CD4-positive, alpha-beta T cell (primary cell): ENCODE measurements around the gene PLGRKT. TPM values are rescaled to one million over a fixed set of nuclear protein-coding genes. Genes with fewer than 3 reads are reported as not detected.

ENCODE experiments used
- ATAC-seq: fragments of 200-7000 bp; cut with Tn5 transposase; one replicate; pipeline ENCODE4 v1.10.0; 2022; ENCODE audit warnings: mild to moderate bottlenecking; ENCODE audit not compliant: poor library complexity
- CTCF ChIA-PET: fragments of 350-600 bp; sonication (Branson Sonifier 250); formaldehyde crosslinking; loops from one replicate; lab custom pipeline; 2021; ENCODE audit warnings: antibody characterized with exemption, inconsistent platforms; lab: Charles Lee
- POLR2A ChIA-PET: fragments of 350-600 bp; sonication (Branson Sonifier 250); formaldehyde crosslinking; loops from one replicate; lab custom pipeline; 2021; ENCODE audit warnings: antibody characterized with exemption, inconsistent platforms; lab: Charles Lee
- DNase-seq, 14 experiments: peaks; one replicate each; pipeline ENCODE4 v3.0.0-alpha.2; 2013 to 2020; ENCODE audit warnings: mixed read lengths in 2 of 14
- H3K27ac ChIP-seq, 2 donors: one replicate each; pipeline versions ENCODE4 v1.5.1 to v1.7.0; 2013; ENCODE audit warnings: low read length in 2 of 2, low read depth in 1 of 2, mild to moderate bottlenecking in 1 of 2
- H3K27me3 ChIP-seq, 2 experiments: 1 replicate in 1 of 2; 2 replicates in 1 of 2; pipeline versions ENCODE4 v1.6.1 to v1.7.0; 2013; ENCODE audit warnings: low read length in 2 of 2, control low read depth in 1 of 2, mild to moderate bottlenecking in 1 of 2, moderate library complexity in 1 of 2; ENCODE audit not compliant: insufficient read depth in 2 of 2, control insufficient read depth in 1 of 2
- H3K36me3 ChIP-seq: one replicate; pipeline ENCODE4 v1.6.1; 2013; ENCODE audit warnings: low read length, control low read depth; ENCODE audit not compliant: insufficient read depth
- H3K4me1 ChIP-seq: one replicate; pipeline ENCODE4 v1.6.1; 2013; ENCODE audit warnings: low read length, control low read depth; ENCODE audit not compliant: insufficient read depth
- H3K4me3 ChIP-seq: one replicate; pipeline ENCODE4 v1.5.1; 2013; ENCODE audit warnings: mild to moderate bottlenecking, low read length, moderate library complexity
- H3K9me3 ChIP-seq, 2 experiments: 1 replicate in 1 of 2; 2 replicates in 1 of 2; pipeline versions ENCODE4 v1.6.1 to v1.7.0; 2013; ENCODE audit warnings: low read length in 2 of 2, mild to moderate bottlenecking in 2 of 2, control low read depth in 1 of 2, moderate library complexity in 1 of 2; ENCODE audit not compliant: control insufficient read depth in 1 of 2, insufficient read depth in 1 of 2
- H3K27ac Mint-ChIP-seq: one replicate; pipeline ENCODE4 v1.8.0; 2020; ENCODE audit warnings: mixed read lengths
- H3K27me3 Mint-ChIP-seq: one replicate; pipeline ENCODE4 v1.8.0; 2021; ENCODE audit warnings: mixed read lengths
- H3K36me3 Mint-ChIP-seq: one replicate; pipeline ENCODE4 v1.8.0; 2021; ENCODE audit warnings: low read depth, mixed read lengths
- H3K4me1 Mint-ChIP-seq: one replicate; pipeline ENCODE4 v1.8.0; 2021; ENCODE audit warnings: low read depth, mixed read lengths
- H3K4me3 Mint-ChIP-seq: one replicate; pipeline ENCODE4 v1.8.0; 2020; ENCODE audit warnings: mild to moderate bottlenecking, mixed read lengths
- H3K9me3 Mint-ChIP-seq: one replicate; pipeline ENCODE4 v1.8.0; 2020; ENCODE audit warnings: mixed read lengths
- intact Hi-C, 2 experiments: fragments of 100-400 bp; cut with DNase I in 1 of 2; cut with micrococcal nuclease in 1 of 2; formaldehyde crosslinking; loops; one replicate each; pipeline versions ENCODE4 v1.15.1 to v1.9.0; 2023 to 2025; cut with DNase I, micrococcal nuclease
- total RNA-seq, 174 experiments: library from RNA in 2 of 174; stranded (reverse) in 2 of 174; gene quantifications; one replicate each; pipeline ENCODE4 v1.2.3 and lab custom pipeline; 2021 to 2026
- TF ChIP-seq, protein P1 (sequence below): fragments of 200-600 bp; IDR thresholded peaks from one replicate; pipeline ENCODE4 v1.8.0; 2022; ENCODE audit warnings: antibody characterized with exemption, mild to moderate bottlenecking

The PLGRKT gene
- total RNA-seq, 2 experiments from 2014 or later, result 13.8 to 15.6 TPM

DNA sequence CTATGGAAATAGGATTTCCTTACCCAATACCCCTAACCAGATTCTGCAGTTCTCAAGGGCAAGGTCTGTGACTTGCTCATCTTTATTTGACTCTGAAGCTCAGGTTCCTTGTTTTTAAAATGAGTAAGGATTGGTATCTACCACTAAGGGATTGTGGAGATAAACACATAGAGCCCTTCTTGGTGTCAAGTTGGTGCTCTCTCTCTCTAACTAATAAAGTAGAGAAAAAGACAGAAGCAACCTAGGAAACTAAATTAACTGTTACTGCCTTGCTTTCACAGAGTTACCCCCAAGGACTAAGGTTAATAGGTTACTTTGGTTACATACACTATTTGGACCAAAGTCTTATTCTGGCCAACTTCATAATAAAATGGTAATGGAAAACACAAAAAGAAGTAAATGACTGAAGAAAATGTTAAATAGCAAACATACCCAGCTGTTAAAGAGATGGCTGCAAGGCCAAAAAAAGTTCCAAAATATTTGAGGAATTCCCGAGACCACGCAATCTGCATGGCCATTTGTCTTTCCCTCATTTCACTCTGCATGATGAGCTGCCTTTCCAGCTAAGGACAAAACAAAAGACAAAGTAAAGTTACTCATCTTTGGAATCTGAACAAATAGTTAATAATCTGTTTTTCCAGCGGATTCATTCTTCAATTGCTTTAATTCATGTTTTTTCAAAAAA, 76.3 kb downstream of the PLGRKT start:
- H3K27ac Mint-ChIP-seq, result no peak overlapping the region
- H3K27ac ChIP-seq, result no peak overlapping the region
- intact Hi-C loops, result no loop called here

DNA sequence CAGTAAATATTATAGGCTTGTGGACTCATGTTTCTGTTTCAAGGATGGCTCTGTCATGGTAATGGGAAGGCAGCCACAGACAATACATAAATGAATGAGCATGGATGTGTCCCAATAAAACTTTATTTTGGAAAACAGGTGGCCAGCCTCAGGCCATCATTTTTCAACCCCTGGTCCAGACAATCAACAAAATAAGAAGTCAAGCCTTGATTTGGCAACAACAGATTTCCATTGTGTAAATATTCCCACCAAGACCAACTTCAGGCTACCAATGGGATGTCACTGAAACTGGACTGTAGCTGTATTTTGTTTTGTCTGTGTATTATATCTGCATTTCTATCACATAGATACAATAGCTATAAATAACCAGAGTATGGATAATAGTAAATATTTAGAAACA, 77.4 kb downstream of the PLGRKT start:
- H3K9me3 Mint-ChIP-seq, result peaks cover 2% of the 10 kb centered on the region
- H3K27me3 Mint-ChIP-seq, result no peaks in the 10 kb centered on the region
- H3K36me3 ChIP-seq, result peaks cover 10% of the 10 kb centered on the region
- H3K4me1 Mint-ChIP-seq, result no peaks in the 10 kb centered on the region
- no peak for DNase-seq
- H3K27ac ChIP-seq, result no peak overlapping the region
- CTCF ChIA-PET, result no interaction called here
- POLR2A ChIA-PET, result no interaction called here
- H3K27me3 ChIP-seq, result no peaks in the 10 kb centered on the region
- TF ChIP-seq, protein P1, sequence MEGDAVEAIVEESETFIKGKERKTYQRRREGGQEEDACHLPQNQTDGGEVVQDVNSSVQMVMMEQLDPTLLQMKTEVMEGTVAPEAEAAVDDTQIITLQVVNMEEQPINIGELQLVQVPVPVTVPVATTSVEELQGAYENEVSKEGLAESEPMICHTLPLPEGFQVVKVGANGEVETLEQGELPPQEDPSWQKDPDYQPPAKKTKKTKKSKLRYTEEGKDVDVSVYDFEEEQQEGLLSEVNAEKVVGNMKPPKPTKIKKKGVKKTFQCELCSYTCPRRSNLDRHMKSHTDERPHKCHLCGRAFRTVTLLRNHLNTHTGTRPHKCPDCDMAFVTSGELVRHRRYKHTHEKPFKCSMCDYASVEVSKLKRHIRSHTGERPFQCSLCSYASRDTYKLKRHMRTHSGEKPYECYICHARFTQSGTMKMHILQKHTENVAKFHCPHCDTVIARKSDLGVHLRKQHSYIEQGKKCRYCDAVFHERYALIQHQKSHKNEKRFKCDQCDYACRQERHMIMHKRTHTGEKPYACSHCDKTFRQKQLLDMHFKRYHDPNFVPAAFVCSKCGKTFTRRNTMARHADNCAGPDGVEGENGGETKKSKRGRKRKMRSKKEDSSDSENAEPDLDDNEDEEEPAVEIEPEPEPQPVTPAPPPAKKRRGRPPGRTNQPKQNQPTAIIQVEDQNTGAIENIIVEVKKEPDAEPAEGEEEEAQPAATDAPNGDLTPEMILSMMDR, result no peak
- no peaks in the 10 kb centered on the region for H3K9me3 ChIP-seq
- peaks cover 43% of the 10 kb centered on the region for H3K36me3 Mint-ChIP-seq
- ATAC-seq, result no peak
- no peak overlapping the region for H3K27ac Mint-ChIP-seq
- no peaks in the 10 kb centered on the region for H3K4me1 ChIP-seq
- H3K4me3 ChIP-seq, result no peak overlapping the region
- intact Hi-C loops, result no loop called here
- no peak overlapping the region for H3K4me3 Mint-ChIP-seq

More for the DNA sequence above, 76.3 kb downstream of the PLGRKT start:
- Histone ChIP-seq H3K4me1 (no peaks in the 10 kb centered on the region), H3K36me3 (peaks cover 10% of the 10 kb centered on the region), H3K27me3 (no peaks in the 10 kb centered on the region), H3K9me3 (no peaks in the 10 kb centered on the region), H3K4me3 (no peak overlapping the region)
- POLR2A ChIA-PET, result no interaction called here
- Mint-ChIP-seq H3K4me3 (no peak overlapping the region), H3K9me3 (peaks cover 2% of the 10 kb centered on the region), H3K36me3 (peaks cover 43% of the 10 kb centered on the region), H3K27me3 (no peaks in the 10 kb centered on the region), H3K4me1 (no peaks in the 10 kb centered on the region)
- no peak for DNase-seq
- TF ChIP-seq, protein P1, result no peak
- no peak for ATAC-seq
- CTCF ChIA-PET, result no interaction called here

DNA sequence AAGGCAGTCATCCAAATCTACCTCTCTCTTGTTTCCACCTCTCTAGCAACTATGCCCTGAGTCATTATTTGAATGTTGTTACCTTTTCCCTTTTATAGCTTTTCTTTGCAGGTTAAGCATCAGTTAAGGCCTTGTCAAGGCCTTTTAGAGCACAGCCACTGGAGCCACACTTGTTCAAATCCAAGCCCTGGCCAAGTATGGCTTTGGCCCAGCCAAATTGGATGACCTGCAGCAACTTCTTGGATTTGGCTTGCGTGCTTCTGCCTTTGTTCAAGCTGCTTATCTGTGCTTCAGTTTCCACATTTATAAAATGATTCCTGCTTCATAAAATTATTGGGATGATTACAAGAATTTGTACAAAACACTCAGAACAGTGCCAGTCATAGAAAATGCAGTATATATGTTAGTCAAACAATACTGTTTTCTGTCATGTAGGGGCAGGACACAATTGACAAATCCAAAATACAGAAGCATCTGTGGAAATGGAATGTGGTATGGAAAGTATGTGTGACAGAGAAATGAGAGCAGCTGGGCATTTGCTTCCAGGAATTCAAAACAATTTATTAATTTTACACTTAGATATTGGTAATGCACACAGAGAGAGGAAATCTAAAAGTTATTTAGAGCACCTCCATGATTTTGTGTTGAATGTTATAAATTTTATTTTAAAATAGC, 80.2 kb downstream of the PLGRKT start:
- no peak overlapping the region for H3K4me3 ChIP-seq
- H3K27ac ChIP-seq, result no peak overlapping the region
- ChIA-PET CTCF (interaction anchor here (1.2 kb wide), 1 partner anchor 8 kb away, joined by 3 read pairs; no protein-coding TSS in a partner anchor), POLR2A (no interaction called here)
- H3K27ac Mint-ChIP-seq, result no peak overlapping the region
- H3K27me3 ChIP-seq, result no peaks in the 10 kb centered on the region
- intact Hi-C loops, result loop anchor here in 1 of 2 experiments (10.0 kb wide), 1 partner anchor 53 kb away; the partner anchor contains the start of gene RLN2
- H3K4me1 Mint-ChIP-seq, result peaks cover 19% of the 10 kb centered on the region
- peaks cover 39% of the 10 kb centered on the region for H3K36me3 Mint-ChIP-seq
- H3K9me3 ChIP-seq, result no peaks in the 10 kb centered on the region
- TF ChIP-seq, protein P1, result no peak
- peaks cover 14% of the 10 kb centered on the region for H3K4me1 ChIP-seq
- H3K9me3 Mint-ChIP-seq, result peaks cover 2% of the 10 kb centered on the region
- DNase-seq, result no peak
- H3K4me3 Mint-ChIP-seq, result no peak overlapping the region
- H3K27me3 Mint-ChIP-seq, result no peaks in the 10 kb centered on the region
- H3K36me3 ChIP-seq, result peaks cover 10% of the 10 kb centered on the region
- no peak for ATAC-seq
